Lower leg skin (tissue), 4 donors: ENCODE measurements around the gene TMEM123. TPM values are rescaled to one million over a fixed set of nuclear protein-coding genes. Genes with fewer than 3 reads are reported as not detected.

Experiments
- DNase-seq, 2 donors: peaks; one replicate each; pipeline ENCODE4 v3.0.0-alpha.2; 2019; ENCODE audit warnings: low spot score in 2 of 2
- H3K4me3 ChIP-seq: fragments of 200-600 bp; sonication (generic); 2 replicates; pipeline ENCODE4 v1.5.1; 2017; ENCODE audit warnings: mild to moderate bottlenecking, low read depth; ENCODE audit not compliant: poor library complexity, severe bottlenecking
- POLR2A ChIP-seq, 2 donors: fragments of 450-650 bp; IDR thresholded peaks; one replicate each; pipeline ENCODE4 v1.6.1; 2016 to 2017; ENCODE audit warnings: antibody characterized with exemption in 2 of 2, mild to moderate bottlenecking in 1 of 2, moderate library complexity in 1 of 2
- WGBS, 2 donors: methylation state at CpG; one replicate each; pipeline ENCODE4 v1.1.5; 2018; 5-methylcytosine and 5-hydroxymethylcytosine counted together
- intact Hi-C: fragments of 100-400 bp; cut with DNase I; formaldehyde crosslinking; loops from one replicate; pipeline ENCODE4 v1.15.0; 2023; ENCODE audit warnings: low total_unique reads
- total RNA-seq, 4 donors: library from RNA; depleted of rRNA; stranded (reverse); fragments of >200 nt; gene quantifications; one replicate each; pipeline ENCODE4 v1.1.0, GENCODE V29; 2016
- TF ChIP-seq, protein P1 (sequence below), 3 donors: fragments of 450-650 bp; IDR thresholded peaks; one replicate each; pipeline ENCODE4 v1.5.1; 2016; ENCODE audit warnings: antibody characterized with exemption in 3 of 3, mild to moderate bottlenecking in 3 of 3, moderate library complexity in 2 of 3

TMEM123 gene
- total RNA-seq, 4 donors from 2014 or later, result 158 to 250 (median 206) TPM

DNA sequence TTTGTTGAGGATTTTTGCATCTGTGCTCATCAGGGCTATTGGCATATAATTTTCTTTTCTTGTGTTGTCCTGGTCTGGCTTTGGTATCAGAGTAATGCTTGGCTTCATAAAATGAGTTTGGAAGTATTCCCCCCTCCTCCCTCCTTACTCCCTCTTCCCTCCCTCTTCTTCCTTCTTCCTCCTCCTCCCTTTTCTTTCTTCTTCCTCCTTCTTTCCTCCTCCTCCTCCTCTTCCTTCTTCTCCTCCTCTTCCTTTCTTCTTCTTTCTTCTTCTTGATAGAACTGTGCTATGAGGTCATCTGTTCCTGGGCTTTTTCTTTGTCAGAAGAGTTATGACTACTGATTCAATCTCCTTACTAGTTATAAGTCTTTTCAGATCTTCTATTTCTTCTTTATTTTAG is 95.4 kb downstream of the TMEM123 start:
- no peak overlapping the region for H3K4me3 ChIP-seq

DNA sequence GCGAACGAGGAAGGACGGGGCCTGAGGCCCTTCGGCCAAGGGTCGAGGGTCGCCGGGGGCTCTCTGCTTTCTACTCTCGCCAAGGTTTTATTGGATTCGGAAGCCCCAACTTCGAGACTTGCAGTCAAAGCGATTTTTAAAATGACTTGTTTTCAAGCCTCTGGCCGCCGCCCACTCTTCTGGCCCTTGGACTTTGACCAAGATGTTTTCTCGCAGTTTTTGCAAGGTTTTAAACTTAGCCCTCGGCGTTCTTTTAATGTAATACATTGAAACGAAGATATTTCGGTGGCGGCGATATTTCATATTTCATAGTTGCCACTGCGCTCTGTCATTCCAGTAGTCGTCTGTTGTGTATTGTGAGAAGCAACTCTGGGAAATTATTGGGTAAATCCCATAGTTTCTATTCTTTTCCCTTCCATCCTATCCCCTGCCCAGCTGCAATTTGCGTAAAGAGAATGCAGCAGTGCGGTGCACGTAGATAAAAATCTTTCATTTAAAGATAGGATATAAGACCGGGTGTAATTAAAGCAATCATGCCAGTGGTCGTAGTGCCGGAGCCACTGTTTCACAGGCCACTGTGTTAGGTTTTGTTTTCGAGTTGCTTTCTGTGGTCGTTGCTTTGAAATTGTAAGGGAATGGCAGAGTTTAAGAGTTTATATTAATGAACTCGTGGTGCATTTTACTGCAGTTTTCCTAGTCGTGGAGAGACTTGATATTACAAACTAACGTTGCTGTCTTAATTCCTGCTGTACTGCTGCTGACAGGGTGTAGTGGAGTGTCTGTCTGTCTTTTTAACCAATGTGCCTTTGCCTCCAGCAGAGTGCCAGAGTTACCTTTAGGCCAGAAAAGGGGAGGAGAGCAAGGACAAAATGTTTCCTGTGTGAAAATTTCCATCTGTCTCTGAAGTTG is 104.8 kb downstream of the TMEM123 start:
- intact Hi-C loops, result loop anchor here (10.0 kb wide), 1 partner anchor 63 kb away; no protein-coding TSS in a partner anchor
- H3K4me3 ChIP-seq, result peak overlapping the region; percentile 75
- WGBS, 2 donors, result 0 to 1% methylated on average over 33 of the region's 33 CpGs
- TF ChIP-seq POLR2A (IDR thresholded peaks at IDR 0.05), result no peak
- TF ChIP-seq, protein P1, sequence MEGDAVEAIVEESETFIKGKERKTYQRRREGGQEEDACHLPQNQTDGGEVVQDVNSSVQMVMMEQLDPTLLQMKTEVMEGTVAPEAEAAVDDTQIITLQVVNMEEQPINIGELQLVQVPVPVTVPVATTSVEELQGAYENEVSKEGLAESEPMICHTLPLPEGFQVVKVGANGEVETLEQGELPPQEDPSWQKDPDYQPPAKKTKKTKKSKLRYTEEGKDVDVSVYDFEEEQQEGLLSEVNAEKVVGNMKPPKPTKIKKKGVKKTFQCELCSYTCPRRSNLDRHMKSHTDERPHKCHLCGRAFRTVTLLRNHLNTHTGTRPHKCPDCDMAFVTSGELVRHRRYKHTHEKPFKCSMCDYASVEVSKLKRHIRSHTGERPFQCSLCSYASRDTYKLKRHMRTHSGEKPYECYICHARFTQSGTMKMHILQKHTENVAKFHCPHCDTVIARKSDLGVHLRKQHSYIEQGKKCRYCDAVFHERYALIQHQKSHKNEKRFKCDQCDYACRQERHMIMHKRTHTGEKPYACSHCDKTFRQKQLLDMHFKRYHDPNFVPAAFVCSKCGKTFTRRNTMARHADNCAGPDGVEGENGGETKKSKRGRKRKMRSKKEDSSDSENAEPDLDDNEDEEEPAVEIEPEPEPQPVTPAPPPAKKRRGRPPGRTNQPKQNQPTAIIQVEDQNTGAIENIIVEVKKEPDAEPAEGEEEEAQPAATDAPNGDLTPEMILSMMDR (IDR thresholded peaks at IDR 0.05), result no peak
- DNase-seq, result no peak

More for the DNA sequence above, 95.4 kb downstream of the TMEM123 start:
- intact Hi-C loops, result no loop called here
- no peak for DNase-seq
- TF ChIP-seq, protein P1 (IDR thresholded peaks at IDR 0.05), result no peak
- TF ChIP-seq POLR2A (IDR thresholded peaks at IDR 0.05), result no peak

DNA sequence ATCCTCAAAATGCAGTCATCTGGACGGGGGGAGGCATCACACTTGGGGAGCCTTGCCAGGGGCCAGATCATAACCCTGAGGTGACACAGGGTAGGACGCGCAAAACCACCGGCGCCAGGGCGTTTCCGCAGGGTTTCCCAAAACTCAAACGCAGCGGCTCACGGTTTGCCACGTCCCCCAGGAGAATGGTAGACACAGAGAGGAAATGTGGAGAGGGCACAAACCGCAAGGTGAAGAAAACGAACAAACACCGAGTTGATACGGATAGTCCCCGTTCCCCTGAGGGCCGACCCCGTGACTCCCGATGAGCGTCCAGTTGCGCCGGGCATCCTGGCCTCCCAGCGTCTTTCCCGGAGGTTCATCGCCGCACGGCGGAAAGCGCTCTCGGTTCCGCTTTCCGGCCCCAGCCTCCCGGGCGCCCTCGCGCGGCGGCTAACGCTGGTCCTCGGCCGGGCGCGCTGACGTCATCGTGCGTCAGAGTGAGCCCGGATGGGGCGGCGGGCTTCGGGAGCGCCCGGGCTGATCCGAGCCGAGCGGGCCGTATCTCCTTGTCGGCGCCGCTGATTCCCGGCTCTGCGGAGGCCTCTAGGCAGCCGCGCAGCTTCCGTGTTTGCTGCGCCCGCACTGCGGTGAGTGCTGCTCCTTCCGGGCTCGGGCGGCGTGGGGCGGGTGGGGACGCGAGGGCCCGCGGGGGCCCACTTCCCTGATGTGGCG is 105.7 kb downstream of the TMEM123 start, which contains the start of gene BIRC2:
BIRC2 (plus strand) TSS at position 467 of the 714 bp plus-strand sequence. CDS start 2,641 bp downstream, outside the sequence.
- DNase-seq, result peak; percentile 92 to 98
- peak within 1 kb of the TSS; percentile 75 for H3K4me3 ChIP-seq
- intact Hi-C loops, result loop anchor here (10.0 kb wide), 1 partner anchor 62 kb away; no protein-coding TSS in a partner anchor
- peak in 1 of 2 donors; percentile 50 for TF ChIP-seq POLR2A (IDR thresholded peaks at IDR 0.05)
- TF ChIP-seq, protein P1 (IDR thresholded peaks at IDR 0.05), result peak in 1 of 3 donors; percentile 61
- WGBS, 2 donors, result 0% methylated on average over 48 to 65 of the region's 77 CpGs

DNA sequence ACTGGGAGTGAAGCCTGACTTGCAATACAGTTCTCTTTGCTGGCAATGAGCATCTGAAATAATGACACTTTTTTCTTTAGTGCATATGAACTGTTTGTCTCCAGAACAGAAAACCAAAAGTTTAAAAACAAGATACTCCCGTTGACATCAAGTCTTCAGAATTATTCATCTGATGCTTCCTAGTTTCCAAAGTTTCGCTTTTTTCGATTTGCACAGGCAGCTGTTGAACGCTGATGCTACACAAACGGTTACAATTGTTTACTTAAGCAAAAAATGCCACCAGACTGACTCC is 106.2 kb downstream of the TMEM123 start:
- DNase-seq, result no peak
- 0% methylated on average over 5 of the region's 5 CpGs for WGBS, 2 donors
- H3K4me3 ChIP-seq, result peak overlapping the region; percentile 75
- intact Hi-C loops, result loop anchor here (10.0 kb wide), 1 partner anchor 62 kb away; no protein-coding TSS in a partner anchor
- TF ChIP-seq POLR2A (IDR thresholded peaks at IDR 0.05), result no peak
- TF ChIP-seq, protein P1 (IDR thresholded peaks at IDR 0.05), result no peak

Other genes with a start within 250 kb of the TMEM123 start
- 10 to 100 TPM; 10.1 to 17.6 (median 10.8) TPM for gene BIRC3, start 135.3 kb downstream of the TMEM123 start, total RNA-seq
- 10 to 100 TPM; 39.3 to 49.3 (median 42.5) TPM for gene BIRC2, start 105.6 kb downstream of the TMEM123 start, total RNA-seq
- 100 to 1,000 TPM in 2 of 4 donors, 10 to 100 TPM in 2; 15.9 to 195 (median 95.8) TPM for gene MMP7, start 78.0 kb upstream of the TMEM123 start, total RNA-seq
- gene MMP20, start 172.6 kb upstream of the TMEM123 start, total RNA-seq, result not detected